ENCODE data around the gene VIM.

VIM gene

GRCh38 chr10:17209881-17210280 is 18.2 kb upstream of the VIM start:
- DNase-seq (ENCODE audit: low read depth): no peak

GRCh38 chr10:17210361-17210760 is 17.7 kb upstream of the VIM start:
- DNase-seq (ENCODE audit: low read depth): no peak

- no peak for DNase-seq (ENCODE audit: low read depth)
Measured at GRCh38 chr10:17212802-17213221, 15.2 kb upstream of the VIM start.

GRCh38 chr10:17213646-17214349 is 14.2 kb upstream of the VIM start:
- no peak for DNase-seq (ENCODE audit: low read depth)

- no peak for DNase-seq (ENCODE audit: low read depth)
Measured at GRCh38 chr10:17214526-17214925, 13.5 kb upstream of the VIM start.

- peak; percentile 97 for DNase-seq (ENCODE audit: low read depth)
Measured at GRCh38 chr10:17214971-17215781, 12.9 kb upstream of the VIM start.

GRCh38 chr10:17215782-17216122 is 12.3 kb upstream of the VIM start:
- no peak for DNase-seq (ENCODE audit: low read depth)

- peak; percentile 95 for DNase-seq (ENCODE audit: low read depth)
Measured at GRCh38 chr10:17216217-17216900, 11.7 kb upstream of the VIM start.

- no peak for DNase-seq (ENCODE audit: low read depth)
Measured at GRCh38 chr10:17216901-17217395, 11.1 kb upstream of the VIM start.

- DNase-seq (ENCODE audit: low read depth): no peak
Measured at GRCh38 chr10:17217631-17218232, 10.3 kb upstream of the VIM start.

GRCh38 chr10:17219024-17219423 is 9.0 kb upstream of the VIM start:
- DNase-seq (ENCODE audit: low read depth): no peak

GRCh38 chr10:17220652-17221100 is 7.4 kb upstream of the VIM start:
- no peak for DNase-seq (ENCODE audit: low read depth)

GRCh38 chr10:17222329-17222728 is 5.7 kb upstream of the VIM start:
- DNase-seq (ENCODE audit: low read depth): no peak

- DNase-seq (ENCODE audit: low read depth): no peak
Measured at GRCh38 chr10:17225808-17226207, 2.2 kb upstream of the VIM start.

- DNase-seq (ENCODE audit: low read depth): no peak
Measured at GRCh38 chr10:17226891-17227303, 1.1 kb upstream of the VIM start.

- no peak for DNase-seq (ENCODE audit: low read depth)
Measured at GRCh38 chr10:17227367-17228090, 512 bp upstream of the VIM start.

GRCh38 chr10:17229016-17229716 is 1.1 kb downstream of the VIM start:
- peak; percentile 91 for DNase-seq (ENCODE audit: low read depth)

- no peak for DNase-seq (ENCODE audit: low read depth)
Measured at GRCh38 chr10:17229717-17229966, 1.6 kb downstream of the VIM start.

- DNase-seq (ENCODE audit: low read depth): no peak
Measured at GRCh38 chr10:17229967-17230682, 2.1 kb downstream of the VIM start.

GRCh38 chr10:17231788-17232187 is 3.7 kb downstream of the VIM start:
- DNase-seq (ENCODE audit: low read depth): no peak

Measured in fibroblast of the conjunctiva (primary cell).